ENCODE data around the gene SLC47A2. TPM values are rescaled to one million over a fixed set of nuclear protein-coding genes. Genes with fewer than 3 reads are reported as not detected.

SLC47A2 gene
- total RNA-seq (2022; extraction: Qiagen RNA extraction): 0.04 to 0.13 TPM (median 0.07 TPM) in 5 replicates

GRCh38 chr17:19716108-19717030 is at the start of gene SLC47A2:
Gene SLC47A2, minus strand, starts transcription at chr17:19716584. Its CDS starts 29 bp downstream, at chr17:19716555.

GRCh38 chr17:19747829-19748806 is 31.7 kb upstream of the SLC47A2 start, which contains the start of gene ALDH3A1:
Gene ALDH3A1, minus strand, starts transcription at chr17:19748298. Its CDS starts 3,169 bp downstream, at chr17:19745129.

GRCh38 chr17:19648475-19649273 is 67.7 kb downstream of the SLC47A2 start, which contains the start of gene ALDH3A2:
Gene ALDH3A2, plus strand, starts transcription at chr17:19648751. Its CDS starts 221 bp downstream, at chr17:19648972.

Other genes with a start within 250 kb of the SLC47A2 start
- gene SLC47A1, start 182.7 kb downstream of the SLC47A2 start, total RNA-seq (2022; extraction: Qiagen RNA extraction): 20.1 to 23.7 TPM (median 22.6 TPM) in 5 replicates
- gene ALDH3A2, start 67.8 kb downstream of the SLC47A2 start, total RNA-seq (2022; extraction: Qiagen RNA extraction): 146 to 202 TPM (median 177 TPM) in 5 replicates
- 804 to 1,194 TPM (median 832 TPM) in 5 replicates for gene ALDH3A1, start 31.7 kb upstream of the SLC47A2 start, total RNA-seq (2022; extraction: Qiagen RNA extraction)
- 11.3 to 18.8 TPM (median 17.4 TPM) in 5 replicates for gene ULK2, start 151.4 kb upstream of the SLC47A2 start, total RNA-seq (2022; extraction: Qiagen RNA extraction)

All from A549 treated with dexamethasone at 1 μM for 4 hours (cell line).